CD14-positive monocyte (primary cell): ENCODE results near the gene FAM241B. TPM values are rescaled to one million over a fixed set of nuclear protein-coding genes. Genes with fewer than 3 reads are reported as not detected.
A peak's percentile ranks its signal among the peaks of the same experiment; 100 is the strongest.

ENCODE experiments used
- DNase-seq, 3 donors: peaks; one replicate each; pipeline ENCODE4 v3.0.0-alpha.2; 2011 to 2022
- H2AFZ ChIP-seq: 2 replicates; pipeline ENCODE4 v1.6.0; 2012; ENCODE audit warnings: mild to moderate bottlenecking, low read depth, low read length, inconsistent platforms; ENCODE audit not compliant: insufficient read depth, poor library complexity, severe bottlenecking
- H3K27ac ChIP-seq, 2 donors: 1 replicate in 1 of 2; 2 replicates in 1 of 2; pipeline ENCODE4 v1.5.1; 2012 to 2013; ENCODE audit warnings: low read length in 2 of 2, control low read depth in 1 of 2, inconsistent platforms in 1 of 2, low read depth in 1 of 2, mild to moderate bottlenecking in 1 of 2
- H3K27me3 ChIP-seq, 2 donors: one replicate each; pipeline versions ENCODE4 v1.6.0 to v1.6.1; 2011 to 2013; ENCODE audit warnings: low read length in 2 of 2; ENCODE audit not compliant: control insufficient read depth in 2 of 2, insufficient read depth in 2 of 2
- H3K36me3 ChIP-seq, 2 donors: replicated peaks in 1 of 2; 1 replicate in 1 of 2; 2 replicates in 1 of 2; pipeline versions ENCODE4 v1.5.1 to v1.6.1; 2012 to 2013; ENCODE audit warnings: low read length in 2 of 2, control low read depth in 1 of 2, inconsistent platforms in 1 of 2, mild to moderate bottlenecking in 1 of 2; ENCODE audit not compliant: insufficient read depth in 2 of 2, control insufficient read depth in 1 of 2
- H3K4me1 ChIP-seq, 2 donors: 1 replicate in 1 of 2; 2 replicates in 1 of 2; pipeline versions ENCODE4 v1.5.1 to v1.6.1; 2012 to 2013; ENCODE audit warnings: low read length in 2 of 2, control low read depth in 1 of 2, inconsistent platforms in 1 of 2, mild to moderate bottlenecking in 1 of 2, moderate library complexity in 1 of 2; ENCODE audit not compliant: insufficient read depth in 2 of 2, control insufficient read depth in 1 of 2
- H3K4me2 ChIP-seq: replicated peaks from 2 replicates; pipeline ENCODE3; 2012; ENCODE audit warnings: low read length, moderate library complexity, mild to moderate bottlenecking; ENCODE audit not compliant: poor library complexity, severe bottlenecking; ENCODE audit errors: extremely low read depth
- H3K4me3 ChIP-seq, 3 experiments: fragments of 200-600 bp in 1 of 3; sonication (generic) in 1 of 3; replicated peaks in 1 of 3; 1 replicate in 2 of 3; 2 replicates in 1 of 3; pipeline ENCODE4 v1.5.1; 2011 to 2013; ENCODE audit warnings: low read length in 3 of 3, mild to moderate bottlenecking in 3 of 3, control low read depth in 2 of 3, low read depth in 2 of 3, inconsistent platforms in 1 of 3, moderate library complexity in 1 of 3
- H3K79me2 ChIP-seq: 2 replicates; pipeline ENCODE4 v1.6.0; 2012; ENCODE audit warnings: mild to moderate bottlenecking, control low read depth, inconsistent platforms, low read length, moderate library complexity; ENCODE audit not compliant: insufficient read depth
- H3K9ac ChIP-seq: 2 replicates; pipeline ENCODE4 v1.6.0; 2017; ENCODE audit warnings: low read length, mild to moderate bottlenecking; ENCODE audit not compliant: insufficient read depth, poor library complexity, severe bottlenecking
- H3K9me3 ChIP-seq, 2 donors: replicated peaks in 1 of 2; 1 replicate in 1 of 2; 2 replicates in 1 of 2; pipeline versions ENCODE4 v1.5.1 to v1.6.1; 2012 to 2013; ENCODE audit warnings: low read length in 2 of 2, control low read depth in 1 of 2; ENCODE audit not compliant: control insufficient read depth in 1 of 2, insufficient read depth in 1 of 2
- H4K20me1 ChIP-seq: 2 replicates; pipeline ENCODE4 v1.6.0; 2012; ENCODE audit warnings: mild to moderate bottlenecking, low read length, control low read depth, moderate library complexity; ENCODE audit not compliant: insufficient read depth
- H3K27ac Mint-ChIP-seq, 7 donors: one replicate each; pipeline ENCODE4 v1.8.0; 2020; ENCODE audit warnings: mild to moderate bottlenecking in 7 of 7, mixed read lengths in 7 of 7, moderate library complexity in 6 of 7, inconsistent platforms in 2 of 7
- H3K27me3 Mint-ChIP-seq, 3 donors: one replicate each; pipeline ENCODE4 v1.8.0; 2021 to 2022; ENCODE audit warnings: low read depth in 3 of 3, mild to moderate bottlenecking in 3 of 3, mixed read lengths in 3 of 3, moderate library complexity in 3 of 3, inconsistent platforms in 1 of 3
- H3K36me3 Mint-ChIP-seq, 2 donors: one replicate each; pipeline ENCODE4 v1.8.0; 2020; ENCODE audit warnings: mixed read lengths in 2 of 2, inconsistent platforms in 1 of 2, mild to moderate bottlenecking in 1 of 2
- H3K4me1 Mint-ChIP-seq: one replicate; pipeline ENCODE4 v1.8.0; 2020; ENCODE audit warnings: mild to moderate bottlenecking, mixed read lengths
- H3K4me3 Mint-ChIP-seq, 2 donors: one replicate each; pipeline ENCODE4 v1.8.0; 2020; ENCODE audit warnings: mild to moderate bottlenecking in 2 of 2, mixed read lengths in 2 of 2, moderate library complexity in 1 of 2
- H3K9me3 Mint-ChIP-seq, 7 donors: one replicate each; pipeline ENCODE4 v1.8.0; 2020 to 2022; ENCODE audit warnings: mixed read lengths in 7 of 7, mild to moderate bottlenecking in 6 of 7, moderate library complexity in 6 of 7, inconsistent platforms in 2 of 7
- CTCF ChIP-seq: fragments of 200-600 bp; IDR thresholded peaks from one replicate; pipeline ENCODE4 v1.8.0; 2022; ENCODE audit warnings: antibody characterized with exemption, mild to moderate bottlenecking
- WGBS: methylation state at CpG from one replicate; pipeline ENCODE4 v1.1.5; 2013; ENCODE audit warnings: missing lambda C conversion rate; ENCODE audit not compliant: insufficient coverage; 5-methylcytosine and 5-hydroxymethylcytosine counted together
- intact Hi-C, 2 donors: fragments of 100-400 bp; cut with micrococcal nuclease; formaldehyde crosslinking; loops; one replicate each; pipeline versions ENCODE4 v1.15.0 to v1.15.1; 2023
- polyA minus RNA-seq: library from RNA; depleted of rRNA, polyadenylated mRNA; stranded (reverse); fragments of >200 nt; gene quantifications from 2 replicates; pipeline ENCODE4 v1.2.3, GENCODE V29; 2012
- polyA plus RNA-seq, 3 donors: library from polyadenylated mRNA; depleted of rRNA in 1 of 3; unstranded in 2 of 3; stranded (reverse) in 1 of 3; fragments of 300-500 nt in 2 of 3; fragments of >200 nt in 1 of 3; fragmentation: Illumina TruSeq in 2 of 3; gene quantifications; 1 replicate in 2 of 3; 2 replicates in 1 of 3; pipeline ENCODE4 v1.2.3, GENCODE V29; 2012 to 2021
- total RNA-seq, 12 experiments: library from RNA in 1 of 12; stranded (reverse) in 1 of 12; fragments of 120-200 nt in 1 of 12; gene quantifications; one replicate each; pipeline ENCODE4 v1.2.4 and lab custom pipeline; 2013 to 2026; ENCODE audit warnings: mixed read lengths in 6 of 12, inconsistent platforms in 1 of 12

Gene FAM241B
- not detected for total RNA-seq (2013)
- polyA plus RNA-seq, result not detected
- not detected in 2 replicates for polyA minus RNA-seq
- total RNA-seq (lab: John Stamatoyannopoulos, UW), result 0 to 1.9 (median 0) reads per million in 11 experiments

- peak within 1 kb of the TSS; percentile 64 for H3K4me2 ChIP-seq
Measured at GRCh38 chr10:69629897-69630650, at the start of gene FAM241B. TSS of gene FAM241B (plus strand) at chr10:69630247. CDS start at chr10:69631744, 1,497 bp downstream.

GRCh38 chr10:69580435-69580834, 49.6 kb upstream of the FAM241B start:
- Mint-ChIP-seq H3K36me3 (no peaks in the 10 kb centered on the region), H3K27ac (no peak overlapping the region), H3K4me1 (no peaks in the 10 kb centered on the region), H3K27me3 (peaks cover 53 to 58% (median 58%) of the 10 kb centered on the region in 3 donors), H3K4me3 (no peak overlapping the region), H3K9me3 (peaks cover 0 to 19% (median 2%) of the 10 kb centered on the region in 7 donors)
- DNase-seq, result no peak
- Histone ChIP-seq H3K27me3 (peaks cover 23 to 58% of the 10 kb centered on the region in 2 donors), H3K4me3 (no peak overlapping the region), H3K4me2 (no peak overlapping the region), H2AFZ (no peak overlapping the region), H3K27ac (no peak overlapping the region), H3K9me3 (peaks cover 0 to 14% of the 10 kb centered on the region in 2 donors), H3K79me2 (no peaks in the 10 kb centered on the region), H3K36me3 (no peaks in the 10 kb centered on the region), H3K9ac (no peak overlapping the region), H4K20me1 (no peaks in the 10 kb centered on the region), H3K4me1 (no peaks in the 10 kb centered on the region)
- 80% methylated on average over 2 of the region's 5 CpGs for WGBS
- no peak for TF ChIP-seq CTCF
- intact Hi-C loops, result no loop called here

More at GRCh38 chr10:69629897-69630650, at the start of gene FAM241B:
- Histone ChIP-seq H3K27me3 (peaks cover 9 to 24% of the 10 kb centered on the region in 2 donors), H3K79me2 (no peaks in the 10 kb centered on the region), H3K4me3 (peak within 1 kb of the TSS in 1 of 3 experiments; percentile 59), H2AFZ (peak within 1 kb of the TSS; percentile 35), H3K4me1 (peaks cover 0 to 8% of the 10 kb centered on the region in 2 donors), H3K9me3 (no peaks in the 10 kb centered on the region), H3K27ac (no peak within 1 kb of the TSS), H4K20me1 (no peaks in the 10 kb centered on the region), H3K9ac (peak within 1 kb of the TSS; percentile 32), H3K36me3 (no peaks in the 10 kb centered on the region)
- intact Hi-C loops, result no loop called here
- peak; percentile 99 for TF ChIP-seq CTCF
- peaks cover 0 to 5% (median 0%) of the 10 kb centered on the region in 7 donors for H3K9me3 Mint-ChIP-seq
- peaks cover 3% of the 10 kb centered on the region for H3K4me1 Mint-ChIP-seq
- peak; percentile 2 to 25 (median 3) for DNase-seq
- H3K27ac Mint-ChIP-seq, result no peak within 1 kb of the TSS
- no peaks in the 10 kb centered on the region for H3K36me3 Mint-ChIP-seq
- WGBS, result 3% methylated on average over 69 of the region's 72 CpGs
- peak within 1 kb of the TSS; percentile 7 to 71 for H3K4me3 Mint-ChIP-seq
- H3K27me3 Mint-ChIP-seq, result peaks cover 24 to 38% (median 35%) of the 10 kb centered on the region in 3 donors
